OCI-LY7 (cell line): ENCODE data around the gene OXTR. TPM values are rescaled to one million over a fixed set of nuclear protein-coding genes. Genes with fewer than 3 reads are reported as not detected.

Experiments used
- BruUV-seq: library from RNA; stranded (reverse); fragments of 400-500 nt; replicated peaks from 2 replicates; lab custom pipeline; 2021; lab: Mats Ljungman, UMichigan
- CTCF ChIA-PET: fragments of 300-600 bp; sonication (Branson Sonifier 250); formaldehyde crosslinking; loops from one replicate; lab custom pipeline; 2022; ENCODE audit warnings: antibody characterized with exemption; ENCODE audit not compliant: unreplicated experiment; lab: Charles Lee
- POLR2A ChIA-PET: fragments of 300-600 bp; sonication (Branson Sonifier 250); formaldehyde crosslinking; loops from one replicate; lab custom pipeline; 2022; ENCODE audit warnings: antibody characterized with exemption; lab: Charles Lee
- DNase-seq: peaks from one replicate; pipeline ENCODE4 v3.0.0-alpha.2; 2015; ENCODE audit warnings: low spot score
- H2AFZ ChIP-seq: fragments of 200-600 bp; sonication (generic), shearing (Covaris generic); 2 replicates; pipeline ENCODE4 v1.6.1; 2014; ENCODE audit warnings: mild to moderate bottlenecking, antibody characterized with exemption, low read length, moderate library complexity
- H3K27ac ChIP-seq: fragments of 200-600 bp; sonication (generic); 2 replicates; pipeline ENCODE4 v1.5.1; 2014; ENCODE audit warnings: mixed run types, low read depth, mild to moderate bottlenecking, moderate library complexity, low read length, inconsistent platforms; ENCODE audit not compliant: poor library complexity, severe bottlenecking
- H3K36me3 ChIP-seq: fragments of 200-600 bp; sonication (generic); 2 replicates; pipeline ENCODE4 v1.6.1; 2014; ENCODE audit warnings: mild to moderate bottlenecking, antibody characterized with exemption, low read length, moderate library complexity, mixed read lengths; ENCODE audit not compliant: insufficient read depth
- H3K4me1 ChIP-seq: fragments of 200-600 bp; sonication (generic); 2 replicates; pipeline ENCODE4 v1.5.1; 2014; ENCODE audit warnings: mild to moderate bottlenecking, low read length; ENCODE audit not compliant: insufficient read depth, poor library complexity, severe bottlenecking
- H3K4me2 ChIP-seq: fragments of 200-600 bp; sonication (generic); 2 replicates; pipeline ENCODE4 v1.6.1; 2014; ENCODE audit warnings: mild to moderate bottlenecking, low read length
- H3K4me3 ChIP-seq: fragments of 200-600 bp; sonication (generic); 2 replicates; pipeline ENCODE4 v1.5.1; 2014; ENCODE audit warnings: mild to moderate bottlenecking, low read depth, low read length; ENCODE audit not compliant: poor library complexity, severe bottlenecking
- H3K79me2 ChIP-seq: fragments of 200-600 bp; sonication (generic); 2 replicates; pipeline ENCODE4 v1.6.1; 2016; ENCODE audit warnings: low read depth, mild to moderate bottlenecking, low read length, moderate library complexity, mixed read lengths; ENCODE audit not compliant: insufficient read depth
- H3K9me2 ChIP-seq: fragments of 200-600 bp; sonication (generic); 2 replicates; pipeline ENCODE4 v1.6.1; 2016; ENCODE audit warnings: mild to moderate bottlenecking, low read length, mixed read lengths; ENCODE audit not compliant: insufficient read depth
- H3K9me3 ChIP-seq: fragments of 200-600 bp; sonication (generic); 2 replicates; pipeline ENCODE4 v1.6.1; 2014; ENCODE audit warnings: mild to moderate bottlenecking, mixed run types, low read length, mixed read lengths
- H4K20me1 ChIP-seq: fragments of 200-600 bp; sonication (generic); 2 replicates; pipeline ENCODE4 v1.6.1; 2014; ENCODE audit warnings: mild to moderate bottlenecking, antibody characterized with exemption, low read length, moderate library complexity, mixed read lengths; ENCODE audit not compliant: insufficient read depth
- CTCF ChIP-seq: fragments of 200-600 bp; sonication (generic); conservative IDR thresholded peaks from 2 replicates; pipeline ENCODE4 v1.5.1; 2014; ENCODE audit warnings: mild to moderate bottlenecking, antibody characterized with exemption, low read length, moderate library complexity, mixed read lengths
- EZH2phosphoT487 ChIP-seq: fragments of 200-600 bp; sonication (generic); IDR thresholded peaks from 2 replicates; pipeline ENCODE4 v1.6.1; 2018; ENCODE audit warnings: low read depth, borderline replicate concordance, mild to moderate bottlenecking, mixed run types, antibody characterized with exemption, low read length, moderate library complexity, mixed read lengths
- intact Hi-C: fragments of 100-400 bp; cut with micrococcal nuclease; formaldehyde crosslinking; loops from one replicate; pipeline ENCODE4 v1.10.0; 2022; ENCODE audit not compliant: unreplicated experiment
- total RNA-seq, 2 experiments: library from RNA; depleted of rRNA in 1 of 2; stranded (reverse); fragments of >200 nt in 1 of 2; shearing (Covaris generic) in 1 of 2; gene quantifications; 2 replicates each; pipeline ENCODE4 v1.2.3, GENCODE V29; 2014 to 2022

OXTR gene
- total RNA-seq, 2 experiments from 2014 or later: 0.82 to 2.0 TPM

GRCh38 chr3:8805774-8806173 is 36.4 kb upstream of the OXTR start:
- BruUV-seq: no TSS peak

GRCh38 chr3:8802256-8802655 is 32.8 kb upstream of the OXTR start:
- intact Hi-C loops: no loop called here
- no TSS peak for BruUV-seq

More at GRCh38 chr3:8805774-8806173, 36.4 kb upstream of the OXTR start:
- CTCF ChIA-PET: no interaction called here
- Histone ChIP-seq H3K4me3 (no peak overlapping the region), H3K36me3 (no peaks in the 10 kb centered on the region), H2AFZ (no peak overlapping the region), H3K9me2 (no peaks in the 10 kb centered on the region), H3K4me2 (no peak overlapping the region), H3K27ac (no peak overlapping the region), H3K9me3 (no peaks in the 10 kb centered on the region), H3K79me2 (no peaks in the 10 kb centered on the region), H4K20me1 (no peaks in the 10 kb centered on the region), H3K4me1 (no peaks in the 10 kb centered on the region)
- POLR2A ChIA-PET: no interaction called here
- intact Hi-C loops: no loop called here
- no peak for DNase-seq
- TF ChIP-seq EZH2phosphoT487 (no peak), CTCF (no peak)

More at GRCh38 chr3:8802256-8802655, 32.8 kb upstream of the OXTR start:
- Histone ChIP-seq H3K79me2 (no peaks in the 10 kb centered on the region), H3K9me3 (no peaks in the 10 kb centered on the region), H4K20me1 (no peaks in the 10 kb centered on the region), H3K4me2 (no peak overlapping the region), H3K4me1 (no peaks in the 10 kb centered on the region), H3K27ac (no peak overlapping the region), H3K36me3 (no peaks in the 10 kb centered on the region), H2AFZ (no peak overlapping the region), H3K9me2 (no peaks in the 10 kb centered on the region), H3K4me3 (no peak overlapping the region)
- CTCF ChIA-PET: no interaction called here
- TF ChIP-seq EZH2phosphoT487 (no peak), CTCF (no peak)
- no peak for DNase-seq
- POLR2A ChIA-PET: no interaction called here
